CD4-positive, alpha-beta T cell treated with Interleukin-6 at 100 ng/mL for 8 hours (primary cell): ENCODE results near the gene PLCB4.

ENCODE experiments used
- DNase-seq: peaks from one replicate; pipeline ENCODE4 v3.0.0-alpha.2; 2020; ENCODE audit warnings: mixed read lengths, low spot score

Gene PLCB4

DNA sequence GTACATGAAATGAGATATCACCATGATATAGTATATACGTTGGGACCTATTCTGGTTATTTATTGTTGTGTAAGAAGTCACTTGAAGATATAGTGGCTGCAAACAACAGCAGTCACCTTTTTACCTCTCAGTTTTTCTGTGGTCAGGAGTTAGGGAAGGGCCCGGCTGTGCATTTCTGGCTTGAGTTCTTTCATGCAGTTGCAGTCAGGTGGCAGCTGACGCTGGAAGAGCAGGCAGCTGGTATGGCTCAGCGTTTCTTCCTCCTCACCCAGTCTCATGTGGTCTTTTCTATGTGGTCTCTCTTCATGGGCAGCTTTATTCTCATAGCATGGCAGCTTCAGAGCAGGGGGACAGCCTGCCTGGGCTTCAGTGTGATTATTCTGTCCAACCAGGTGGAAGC lies 154.4 kb downstream of the PLCB4 start:
- no peak for DNase-seq

DNA sequence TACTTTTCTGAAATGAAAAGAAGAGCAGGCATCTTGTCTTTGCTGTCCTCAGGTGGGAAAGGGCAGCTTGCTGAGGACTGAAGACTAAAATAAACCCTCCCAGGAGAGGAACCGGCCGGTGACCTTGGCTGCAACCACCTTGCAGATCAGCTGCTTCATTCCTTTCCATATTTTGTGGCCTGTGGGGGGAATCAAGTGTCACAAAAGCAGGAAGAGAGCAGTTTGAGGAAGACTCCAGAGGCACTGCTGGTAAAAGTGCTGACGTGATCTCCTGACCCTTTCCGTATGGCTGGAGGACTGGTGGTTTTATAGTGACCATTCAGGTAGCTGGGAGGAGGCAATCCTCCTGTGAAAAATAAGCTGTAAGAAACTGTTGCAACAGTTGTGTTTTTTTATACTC lies 157.0 kb downstream of the PLCB4 start:
- no peak for DNase-seq

DNA sequence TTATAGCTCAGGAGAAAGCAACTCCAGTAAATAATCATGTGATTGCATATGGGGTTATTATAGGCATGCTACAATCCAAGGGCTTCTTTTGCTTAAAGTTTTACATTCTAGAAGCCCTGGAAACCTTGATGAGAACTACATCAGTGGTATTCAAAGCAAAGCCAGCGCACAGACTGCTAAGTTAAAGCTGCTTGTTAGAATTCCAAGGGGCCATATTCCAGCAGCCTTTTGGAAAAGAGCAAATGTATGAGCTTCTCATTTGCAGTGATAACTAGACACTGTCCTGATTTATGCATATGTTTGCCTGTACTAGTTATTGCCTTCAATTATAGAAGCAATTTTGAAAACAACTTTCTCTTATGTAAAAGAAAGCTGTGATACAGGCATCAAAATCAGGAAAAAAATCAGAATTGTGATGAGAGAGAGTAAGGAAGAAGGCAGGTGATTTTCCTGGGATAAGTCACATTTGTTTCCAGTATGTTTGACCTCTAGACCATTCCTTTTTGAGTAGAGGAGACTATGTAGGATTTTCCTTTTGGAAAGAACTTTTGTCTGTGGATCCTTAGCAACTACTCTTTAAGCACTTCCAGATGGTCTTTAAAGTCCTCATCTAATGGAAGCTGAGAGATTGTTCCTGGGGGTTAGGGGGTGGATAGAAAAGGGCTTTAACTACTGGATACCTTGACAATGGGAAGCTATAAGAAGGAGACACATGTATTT lies 159.2 kb downstream of the PLCB4 start:
- DNase-seq = no peak

DNA sequence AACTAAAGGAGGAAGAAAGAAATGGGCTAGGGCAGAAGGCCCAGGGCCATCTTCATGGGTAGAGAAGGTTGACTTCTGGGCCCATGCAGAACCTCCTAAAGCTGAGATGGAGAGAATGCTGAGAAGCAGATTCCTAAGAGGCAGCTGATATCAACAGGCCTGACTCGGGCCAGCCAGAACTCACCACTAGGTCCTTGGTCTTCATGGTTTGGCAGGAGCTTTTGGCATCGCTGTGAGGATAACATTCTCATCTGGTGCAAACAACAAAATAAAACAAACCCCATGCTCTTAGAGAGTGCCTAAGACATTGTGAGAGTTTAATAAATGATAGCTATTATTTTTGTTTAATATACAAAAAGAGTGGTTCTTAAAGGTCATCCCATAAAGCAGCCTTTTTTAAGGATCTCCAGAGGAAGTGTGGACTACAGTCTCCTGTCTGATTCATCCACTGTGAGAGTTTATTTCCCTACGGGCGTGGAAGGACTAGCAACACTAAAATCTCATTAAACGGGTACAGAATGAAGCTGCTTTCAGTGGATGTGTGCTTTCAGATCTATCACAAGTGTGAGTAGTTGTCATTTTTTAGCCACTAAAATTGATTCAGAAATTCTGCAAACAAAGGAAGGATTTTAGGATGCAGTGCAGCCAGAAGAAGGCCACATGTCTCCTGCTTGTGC lies 160.0 kb downstream of the PLCB4 start:
- no peak for DNase-seq

DNA sequence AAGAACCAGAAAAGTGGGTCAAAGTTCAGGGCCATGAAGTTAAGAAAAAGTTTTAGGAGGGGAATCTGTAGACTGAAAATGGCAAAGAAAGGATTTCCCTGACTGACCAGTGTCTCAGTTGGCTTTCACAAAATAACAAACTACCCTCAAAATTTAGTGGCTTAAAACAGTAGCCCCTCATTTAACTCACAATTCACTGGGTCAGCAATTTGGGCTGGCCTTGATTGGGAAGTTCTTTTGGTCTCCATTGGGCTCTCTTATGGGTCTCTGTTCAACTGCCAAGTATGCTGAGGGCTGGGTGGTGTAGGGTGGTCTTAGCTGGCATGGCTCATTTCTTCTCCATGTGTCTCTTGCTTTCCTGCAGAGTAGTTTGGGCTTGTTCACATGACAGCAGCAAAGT lies 161.5 kb downstream of the PLCB4 start:
- no peak for DNase-seq

DNA sequence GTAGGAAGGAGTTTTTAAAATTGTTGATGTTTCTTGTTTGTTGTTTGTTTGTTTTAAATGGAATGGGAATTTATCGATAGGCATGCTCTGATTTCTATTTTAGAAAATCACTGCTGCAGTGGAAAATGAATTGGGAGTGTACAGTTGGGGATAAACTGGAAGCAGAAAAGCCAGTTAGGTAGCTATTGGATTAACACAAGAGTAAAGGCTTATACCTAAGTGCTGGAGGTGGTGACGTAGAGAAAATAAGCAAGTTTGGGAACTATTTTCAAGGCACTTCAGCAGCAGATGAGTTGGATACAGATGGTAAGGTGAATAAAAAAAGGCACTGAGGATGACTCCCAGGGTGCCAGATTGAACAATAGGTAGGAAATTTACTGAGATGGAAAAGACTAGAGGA lies 164.9 kb downstream of the PLCB4 start:
- DNase-seq = no peak

DNA sequence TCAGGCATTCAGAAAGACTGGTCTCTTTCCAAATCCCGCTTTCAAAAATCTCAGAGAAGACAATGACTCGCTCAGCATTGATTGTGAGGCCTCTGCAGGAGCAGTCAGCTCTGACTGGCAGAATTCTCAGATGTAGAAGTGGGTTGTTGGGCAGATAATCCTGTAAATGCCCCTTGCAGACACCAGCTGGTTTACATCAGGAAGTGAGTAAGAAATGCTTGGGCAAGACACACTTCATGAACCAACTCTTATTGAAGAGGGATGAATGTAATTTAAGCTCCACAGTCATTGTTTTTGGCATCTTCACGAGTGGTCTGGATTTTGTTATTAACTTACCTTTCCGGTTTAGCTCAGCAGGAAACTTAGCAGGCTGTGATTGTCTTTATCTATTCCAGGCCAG lies 166.6 kb downstream of the PLCB4 start:
- no peak for DNase-seq

DNA sequence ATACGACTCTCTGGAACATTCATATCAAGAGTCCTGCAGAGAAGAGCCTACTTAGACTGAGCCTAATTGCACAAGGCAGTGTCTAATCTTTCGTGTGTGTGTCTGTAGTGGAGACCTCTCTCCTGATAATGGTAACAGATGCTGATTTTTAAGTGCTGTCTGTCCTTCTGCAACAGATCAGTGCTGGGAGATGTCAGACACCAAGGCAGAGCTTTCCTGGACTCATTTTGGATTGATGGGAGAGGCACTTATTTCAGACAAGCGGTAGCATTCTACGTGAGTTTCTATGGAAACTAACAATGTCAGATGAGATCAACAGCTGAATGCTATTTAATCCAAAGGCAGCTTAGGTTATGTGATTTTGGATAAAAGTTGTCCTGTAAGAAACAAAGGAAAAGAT lies 167.6 kb downstream of the PLCB4 start:
- no peak for DNase-seq

DNA sequence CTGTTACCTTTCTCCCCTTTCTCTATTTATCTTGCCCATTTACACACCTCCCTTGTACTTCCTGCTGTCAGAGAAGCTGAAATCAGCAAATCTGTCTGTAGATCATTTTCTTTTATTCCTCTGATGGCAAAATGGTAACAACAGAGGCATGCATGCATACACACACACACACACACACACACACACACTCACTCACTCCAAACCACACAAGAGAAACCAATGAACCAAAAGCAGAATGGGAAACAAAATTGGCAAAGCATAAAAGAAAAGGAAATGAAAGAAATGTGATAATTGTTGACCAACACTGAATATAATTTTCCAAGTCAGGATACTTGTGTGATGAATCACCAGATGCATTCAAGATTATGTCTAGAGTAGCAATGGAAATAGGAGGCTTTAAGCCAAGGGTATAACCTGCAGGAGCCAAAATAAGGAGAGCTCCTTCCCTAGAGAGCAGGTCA lies 172.4 kb downstream of the PLCB4 start:
- DNase-seq = no peak

DNA sequence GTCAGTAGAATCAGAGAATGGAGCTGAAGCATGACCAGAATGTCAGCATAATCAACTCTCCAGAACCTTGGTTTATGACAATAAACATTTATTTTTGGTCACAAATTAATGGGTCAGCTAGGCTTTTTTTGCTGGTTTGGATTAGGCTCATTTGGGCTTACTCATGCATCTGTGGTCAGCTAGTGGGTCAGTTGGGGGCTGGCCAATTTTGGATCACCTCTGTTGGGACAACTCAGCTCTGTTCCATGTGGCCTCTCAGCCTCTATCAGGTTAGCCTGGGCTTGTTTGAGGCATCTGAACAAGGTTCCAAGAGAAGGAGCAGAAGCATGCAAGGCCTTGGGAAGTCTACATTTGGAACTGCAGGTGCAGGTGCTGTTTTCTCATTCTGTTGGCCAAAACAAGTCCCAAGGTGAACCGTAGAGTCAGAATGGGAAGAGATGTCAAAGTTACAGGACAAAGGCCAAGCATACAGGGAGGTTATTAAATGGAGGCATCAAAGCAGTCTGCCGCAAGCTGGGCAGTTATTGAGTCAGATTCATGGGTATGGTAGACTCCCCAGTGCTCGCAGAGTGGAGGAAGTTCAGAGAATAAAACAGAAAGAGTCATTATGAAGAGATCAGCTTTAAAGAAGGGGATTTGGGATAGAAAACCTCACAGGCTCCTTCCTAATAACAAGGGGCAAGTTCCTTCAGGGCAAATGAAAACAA lies 173.0 kb downstream of the PLCB4 start:
- DNase-seq = no peak

DNA sequence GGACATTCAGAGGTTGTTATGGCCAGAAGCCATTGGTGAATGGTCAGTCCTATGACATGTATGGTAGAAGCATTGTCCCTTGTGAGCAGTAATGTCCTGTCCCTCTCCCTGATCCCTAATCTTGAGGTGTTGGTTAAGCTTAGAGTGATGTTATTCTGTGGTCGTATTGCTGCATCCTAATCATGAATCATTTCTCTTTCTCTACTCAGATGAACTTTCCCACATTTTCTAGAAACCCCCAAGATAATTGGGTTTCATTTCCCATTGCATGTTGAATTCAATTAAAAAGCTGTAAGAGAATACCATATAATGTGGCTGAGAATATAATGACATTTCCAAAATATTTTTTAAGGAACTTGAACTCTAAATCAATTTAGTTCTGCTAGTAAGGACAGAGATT lies 175.1 kb downstream of the PLCB4 start:
- no peak for DNase-seq

DNA sequence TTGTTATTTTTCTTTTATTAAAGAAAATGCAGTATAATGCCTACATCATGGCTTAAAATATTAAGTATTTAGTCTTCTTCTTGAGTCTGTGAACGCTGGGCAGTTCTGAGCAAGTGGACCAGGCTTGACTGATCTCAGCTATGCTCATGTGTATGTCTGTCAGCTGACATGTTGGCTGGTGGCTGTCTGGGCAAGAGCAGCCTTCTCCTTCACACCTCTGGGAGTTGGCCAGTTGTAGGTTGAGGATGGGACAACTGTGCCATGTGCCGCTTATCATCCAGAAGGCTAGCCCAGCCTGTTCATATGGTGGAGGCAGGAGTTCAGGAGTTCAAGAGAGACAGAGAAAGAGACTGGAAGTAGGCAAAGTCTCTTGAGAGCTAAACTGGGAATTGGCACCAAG lies 175.9 kb downstream of the PLCB4 start:
- DNase-seq = no peak

DNA sequence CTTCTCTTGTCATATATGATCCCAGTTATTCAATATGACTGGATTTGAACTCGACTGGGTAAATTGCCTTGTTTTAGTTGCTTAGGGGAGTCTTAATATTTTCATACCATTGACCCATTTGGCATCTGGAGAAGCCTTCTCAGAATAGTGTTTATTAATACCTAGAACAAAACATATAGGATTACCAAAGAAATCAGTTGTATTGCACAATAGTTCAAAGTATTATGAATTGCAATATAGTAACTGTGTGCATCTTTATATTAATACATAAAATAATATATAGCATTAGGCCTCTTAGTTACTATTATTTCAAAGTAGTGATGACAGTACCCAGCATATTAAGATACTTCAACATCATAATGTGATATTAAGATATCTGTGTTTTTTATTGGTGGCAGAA lies 177.8 kb downstream of the PLCB4 start:
- DNase-seq = no peak

DNA sequence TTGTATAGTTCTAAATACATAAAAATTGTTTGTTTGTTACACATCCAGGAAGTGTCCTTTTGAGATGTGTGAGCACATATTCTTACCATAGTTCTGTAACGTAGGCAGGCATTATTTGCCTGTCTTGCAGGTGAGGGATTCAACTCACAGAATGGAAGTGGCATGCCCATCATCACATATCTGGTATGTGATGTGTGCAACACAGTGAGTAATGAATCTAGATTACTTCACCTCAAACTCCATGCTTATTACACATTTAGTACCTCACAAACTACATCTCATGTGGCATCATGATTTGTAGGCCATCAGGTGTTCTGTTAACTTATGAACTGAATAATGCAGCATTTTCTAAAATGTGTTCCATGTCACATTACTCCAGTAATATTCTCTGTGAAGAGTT lies 181.6 kb downstream of the PLCB4 start:
- no peak for DNase-seq

DNA sequence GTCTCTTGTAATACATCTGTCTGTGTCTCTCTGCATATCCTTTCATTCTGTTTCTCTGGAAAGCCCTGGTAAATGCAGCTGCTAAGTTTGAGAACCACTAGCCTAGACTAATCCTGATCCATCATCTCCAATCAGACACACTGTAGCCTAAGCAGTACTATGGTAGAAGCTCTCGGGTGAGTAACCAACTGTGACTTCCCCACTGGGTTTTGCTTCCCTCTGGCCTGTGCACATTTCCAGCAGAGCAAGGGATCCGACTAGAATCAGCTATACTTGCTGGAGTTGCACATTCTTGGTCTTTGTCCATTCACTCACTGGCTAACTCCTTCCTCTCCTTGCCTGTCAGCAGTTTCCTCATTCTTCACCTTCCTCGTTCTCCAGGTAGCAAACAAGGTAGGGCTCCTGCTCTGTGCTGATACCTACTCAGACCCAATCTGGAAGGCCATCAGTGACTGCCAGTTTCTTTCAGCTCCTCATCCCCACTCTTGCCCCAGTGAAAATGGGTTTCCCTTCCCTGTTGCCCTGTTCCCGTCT lies 184.2 kb downstream of the PLCB4 start:
- DNase-seq = no peak

DNA sequence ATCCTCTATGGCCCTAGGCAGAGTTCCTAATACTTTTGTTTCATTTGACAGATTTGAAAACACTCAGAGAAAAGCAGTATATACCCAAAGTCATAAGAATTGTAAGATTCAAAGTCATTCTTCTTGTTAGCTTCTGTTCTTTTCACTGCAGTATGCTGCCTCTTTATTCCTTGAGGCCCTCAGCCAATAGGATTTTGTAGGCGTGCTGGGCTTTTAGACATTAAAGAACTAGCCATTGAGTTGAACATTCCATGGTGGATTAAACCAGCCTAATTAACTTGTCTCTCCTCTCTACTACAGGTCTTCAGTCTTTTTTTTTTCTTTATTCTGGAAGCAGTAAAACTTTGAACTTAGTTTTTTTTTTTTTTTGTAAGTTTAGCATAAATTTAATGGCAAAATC lies 186.3 kb downstream of the PLCB4 start:
- no peak for DNase-seq

DNA sequence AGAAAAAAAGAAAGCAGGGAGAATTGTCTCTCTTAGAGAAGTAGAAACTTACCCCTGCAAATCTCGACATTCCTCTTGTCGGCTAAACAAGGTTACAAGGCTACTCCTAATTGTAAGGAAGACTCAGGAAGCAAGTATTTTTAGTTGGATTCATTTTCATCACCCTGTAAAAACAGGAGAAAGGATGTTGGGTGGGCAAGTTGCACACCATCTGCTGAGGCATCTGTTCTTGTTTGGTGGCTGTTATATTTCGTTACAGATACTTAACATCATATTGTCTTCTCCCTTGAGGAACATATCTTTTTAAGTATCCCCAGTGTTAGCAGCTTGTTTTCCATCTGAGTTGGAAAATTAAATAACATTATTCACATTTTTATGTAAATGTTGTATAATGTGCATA lies 187.5 kb downstream of the PLCB4 start:
- DNase-seq = no peak

DNA sequence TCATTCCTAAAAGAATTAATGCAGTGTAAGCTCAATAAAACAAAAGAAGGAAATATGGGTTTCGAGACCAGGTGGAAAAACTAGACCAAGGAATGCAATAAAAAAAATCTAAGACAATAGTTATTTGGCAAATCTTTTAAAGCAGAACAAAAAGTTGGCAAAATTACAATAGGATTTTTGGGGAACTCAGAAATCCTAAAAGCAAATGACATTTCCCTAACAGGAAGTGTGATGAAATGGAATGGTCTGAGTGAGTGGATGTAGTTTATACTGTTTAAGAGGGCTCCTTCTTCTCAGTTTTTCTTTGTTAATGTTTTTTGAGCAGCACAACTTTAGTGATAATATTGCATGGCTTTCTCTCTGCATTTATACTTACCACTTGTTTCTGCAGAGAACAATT lies 190.0 kb downstream of the PLCB4 start:
- DNase-seq = no peak

DNA sequence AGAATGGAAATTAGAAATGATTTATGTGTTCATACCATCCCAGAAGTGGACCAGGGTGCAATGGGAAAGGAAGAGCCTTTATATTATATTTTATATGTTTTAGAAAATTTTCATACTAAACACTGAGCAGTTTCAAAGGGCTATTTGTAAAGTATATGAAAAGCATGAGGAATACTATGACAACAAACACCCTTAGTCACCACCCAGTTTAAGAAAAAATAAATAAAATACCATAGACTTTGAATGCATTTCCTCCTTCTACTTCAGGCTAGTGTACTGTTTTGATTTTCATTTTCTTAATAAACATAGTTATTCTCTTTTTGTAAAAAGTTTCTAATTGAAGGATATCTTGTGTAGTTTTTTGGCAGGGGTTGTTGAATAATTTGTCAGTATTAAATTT lies 191.1 kb downstream of the PLCB4 start:
- no peak for DNase-seq

DNA sequence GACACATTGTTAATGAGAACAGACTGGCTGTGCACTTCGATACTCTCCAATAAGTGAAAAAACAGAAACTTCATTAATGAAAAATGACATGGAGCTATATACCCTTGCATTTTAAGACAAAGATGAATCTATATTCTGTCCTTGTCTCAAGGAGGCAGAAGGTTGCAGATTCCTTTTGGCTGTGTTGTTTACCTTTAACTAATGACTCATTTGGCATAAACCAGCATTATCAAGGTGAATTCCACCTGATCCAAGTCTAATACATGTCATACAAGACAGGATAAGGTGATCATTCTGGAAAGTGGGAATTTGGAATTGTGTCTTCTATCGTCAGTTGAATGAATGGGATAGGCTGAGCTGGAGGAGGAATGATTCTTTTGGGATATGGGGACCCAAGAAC lies 192.9 kb downstream of the PLCB4 start:
- DNase-seq = no peak

DNA sequence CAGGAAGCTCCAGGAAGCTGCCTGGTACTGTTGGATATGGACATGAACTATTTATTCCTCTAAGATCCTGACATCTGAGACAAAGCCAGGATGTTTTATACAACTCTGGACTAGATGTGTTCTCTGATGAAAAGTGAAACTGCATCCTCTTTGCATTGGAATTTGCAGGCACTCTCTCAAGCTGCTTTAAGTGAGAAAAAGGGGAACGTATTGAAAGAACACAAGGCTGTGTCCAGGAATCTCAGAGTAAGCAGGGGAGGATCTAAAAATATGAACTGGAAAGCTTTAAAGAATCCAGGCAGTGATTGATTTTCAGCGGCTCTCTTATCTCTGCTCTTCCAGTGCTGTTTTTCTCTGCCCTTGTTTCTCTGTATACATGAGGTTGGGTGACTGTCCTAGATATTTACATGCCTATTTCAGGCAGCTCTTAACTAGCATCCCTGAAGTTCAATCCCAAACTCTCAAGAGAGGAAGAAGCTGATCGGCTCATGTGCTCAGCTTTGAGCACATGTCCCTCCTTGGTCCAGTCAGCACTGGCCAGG lies 193.8 kb downstream of the PLCB4 start:
- DNase-seq = no peak

DNA sequence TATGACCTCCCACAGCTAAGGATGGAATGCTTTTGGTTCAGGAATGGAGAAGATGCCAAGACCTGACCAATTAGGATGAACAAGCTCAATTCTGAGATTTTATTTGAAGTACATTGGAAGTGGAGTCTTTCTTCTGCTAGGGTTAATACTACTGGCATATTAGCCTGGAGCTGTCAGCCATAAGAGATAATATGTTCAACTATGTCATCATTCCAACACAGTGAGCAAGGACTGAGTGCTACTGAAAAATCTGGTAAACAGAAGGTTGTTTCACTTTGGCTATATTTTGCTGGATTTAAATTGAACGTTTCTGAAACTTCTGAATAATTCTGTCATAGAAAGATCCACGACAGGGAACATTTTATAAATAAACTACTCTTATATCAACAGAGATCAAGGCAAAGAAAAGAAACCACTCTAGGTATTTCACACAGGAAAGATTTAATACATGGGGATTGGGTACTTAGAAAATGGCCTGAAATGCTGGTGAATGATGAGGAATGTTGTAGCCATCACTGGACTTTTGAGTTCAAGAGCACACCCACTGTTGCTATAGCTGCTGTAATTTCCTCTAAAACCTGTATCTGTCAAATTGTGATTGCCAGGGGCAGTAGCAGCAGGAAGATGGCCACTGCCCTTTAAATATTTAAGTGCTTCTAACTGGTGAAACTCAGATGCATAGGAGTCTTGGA lies 200.5 kb downstream of the PLCB4 start:
- no peak for DNase-seq
